ENCODE measurements around the gene GCNT2.
"Not testable (repeated sequence)": the region's sequence is repeated elsewhere in the genome, so short reads cannot be mapped to it uniquely, and the experiment has no call there.

GCNT2 gene

GRCh38 chr6:10514049-10514780 lies 6.9 kb upstream of the GCNT2 start:
- no peak for DNase-seq (ENCODE audit: low read depth)

DNA sequence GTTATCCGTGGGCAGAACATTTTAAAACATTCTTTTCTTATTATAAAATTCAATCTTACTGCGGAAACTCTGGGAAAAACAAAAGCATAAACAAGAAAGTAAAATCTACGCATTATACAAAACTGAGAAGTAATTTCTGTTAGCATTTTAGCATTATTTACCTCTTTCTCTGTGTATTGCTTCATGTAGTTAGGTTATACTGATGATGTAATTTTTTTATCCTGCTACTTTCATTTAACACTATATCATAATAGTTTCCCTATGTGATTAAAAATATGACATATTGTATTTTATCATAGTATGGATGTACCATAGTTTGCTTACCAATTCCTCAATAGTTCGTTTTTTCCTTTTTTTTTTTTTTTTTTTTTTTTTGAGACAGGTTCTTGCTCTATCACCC lies 4.2 kb upstream of the GCNT2 start:
- no peak for DNase-seq (ENCODE audit: low read depth)

GRCh38 chr6:10518557-10519407 lies 2.4 kb upstream of the GCNT2 start:
- peak; percentile 74 for DNase-seq (ENCODE audit: low read depth)

DNA sequence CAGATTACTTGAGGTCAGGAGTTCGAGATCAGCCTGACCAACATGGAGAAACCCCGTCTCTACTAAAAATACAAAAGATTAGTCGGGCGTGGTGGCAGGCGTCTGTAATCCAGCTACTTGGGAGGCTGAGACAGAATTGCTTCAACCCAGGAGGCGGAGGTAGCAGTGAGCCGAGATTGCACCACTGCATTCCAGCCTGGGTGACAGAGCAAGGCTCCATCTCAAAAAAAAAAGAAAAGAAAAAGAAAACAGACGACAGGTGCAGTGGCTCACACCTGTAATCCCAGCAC lies 1.8 kb upstream of the GCNT2 start:
- not testable (repeated sequence) for DNase-seq (ENCODE audit: low read depth)

DNA sequence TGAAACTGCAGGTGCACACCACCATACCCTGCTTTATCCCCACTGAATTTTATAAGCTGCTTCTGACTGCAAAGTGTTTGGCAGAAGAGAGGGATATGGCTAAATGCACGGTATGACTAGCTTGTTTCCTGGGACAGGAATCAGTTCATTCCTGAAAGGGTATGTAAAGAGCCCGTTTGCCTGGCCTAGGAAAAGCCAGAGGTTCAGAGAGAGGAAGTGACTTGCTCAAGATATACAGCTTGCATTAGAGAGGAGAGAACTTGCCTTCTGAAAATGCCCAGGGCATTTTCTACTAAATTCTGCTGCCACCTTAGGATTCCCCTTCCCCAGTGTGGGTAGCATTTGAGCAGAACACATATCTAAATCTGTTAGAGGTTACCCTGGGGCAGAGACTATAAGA lies 683 bp upstream of the GCNT2 start:
- peak; percentile 74 for DNase-seq (ENCODE audit: low read depth)

- DNase-seq (ENCODE audit: low read depth), result no peak
Observed at GRCh38 chr6:10522929-10523573, 1.9 kb downstream of the GCNT2 start.

- DNase-seq (ENCODE audit: low read depth), result peak; percentile 72
Observed at GRCh38 chr6:10526156-10526555, 5.0 kb downstream of the GCNT2 start.

DNA sequence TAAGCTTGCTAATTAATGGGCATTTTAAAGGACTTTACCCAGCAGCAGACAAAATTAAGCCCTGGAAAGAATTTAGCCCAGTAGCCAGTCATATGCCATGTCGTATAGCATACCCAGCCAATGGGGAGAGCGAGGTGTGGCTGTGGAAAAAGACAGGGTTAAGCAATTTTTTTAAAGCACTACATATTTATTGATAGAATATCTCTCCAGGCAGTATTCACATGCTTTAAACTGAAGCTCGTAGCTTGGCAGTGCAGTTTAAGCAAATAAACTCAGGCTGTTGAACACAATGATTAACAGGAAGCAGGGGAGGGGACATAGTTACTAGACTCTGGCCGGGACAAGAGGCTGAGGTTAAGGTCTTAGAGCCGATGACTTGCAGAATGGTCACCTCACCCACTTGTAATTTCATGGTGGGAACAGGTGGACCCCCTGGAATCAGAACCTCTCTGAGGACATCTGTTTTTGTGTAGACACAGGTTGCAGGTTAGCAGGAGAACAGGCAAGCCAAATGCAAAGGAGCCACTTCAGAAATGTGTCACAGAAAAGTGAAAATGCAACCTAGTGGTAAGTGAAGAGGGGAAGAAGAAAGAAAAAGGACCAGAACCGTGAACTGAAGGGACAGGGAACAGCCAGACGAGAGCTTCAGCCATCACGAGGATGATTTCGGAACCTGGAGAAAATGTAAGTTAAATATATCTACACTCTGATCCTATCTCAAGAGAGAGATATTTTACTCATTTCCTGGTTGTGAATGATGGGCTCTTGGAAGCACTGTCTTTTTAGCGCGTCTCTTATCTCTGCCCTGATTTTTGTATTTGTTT lies 7.2 kb downstream of the GCNT2 start:
- DNase-seq (ENCODE audit: low read depth), result peak; percentile 82

DNA sequence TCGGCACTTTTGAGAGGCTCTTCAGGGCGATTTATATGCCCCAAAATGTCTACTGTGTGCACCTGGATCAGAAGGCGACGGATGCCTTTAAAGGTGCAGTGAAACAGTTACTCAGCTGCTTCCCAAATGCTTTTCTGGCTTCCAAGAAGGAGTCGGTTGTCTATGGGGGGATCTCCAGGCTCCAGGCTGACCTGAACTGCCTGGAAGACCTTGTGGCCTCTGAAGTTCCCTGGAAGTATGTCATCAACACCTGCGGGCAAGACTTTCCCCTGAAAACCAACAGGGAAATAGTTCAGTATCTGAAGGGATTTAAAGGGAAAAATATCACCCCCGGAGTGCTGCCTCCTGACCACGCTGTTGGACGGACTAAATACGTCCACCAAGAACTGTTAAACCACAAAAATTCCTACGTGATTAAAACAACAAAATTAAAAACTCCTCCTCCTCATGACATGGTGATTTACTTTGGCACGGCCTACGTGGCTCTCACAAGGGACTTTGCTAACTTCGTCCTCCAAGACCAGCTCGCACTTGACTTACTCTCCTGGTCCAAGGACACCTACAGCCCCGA lies 8.2 kb downstream of the GCNT2 start:
- DNase-seq (ENCODE audit: low read depth), result no peak

GRCh38 chr6:10529828-10530374 lies 8.8 kb downstream of the GCNT2 start:
- DNase-seq (ENCODE audit: low read depth), result not testable (repeated sequence)

GRCh38 chr6:10531503-10531902 lies 10.4 kb downstream of the GCNT2 start:
- DNase-seq (ENCODE audit: low read depth), result no peak

GRCh38 chr6:10531942-10532341 lies 10.8 kb downstream of the GCNT2 start:
- no peak for DNase-seq (ENCODE audit: low read depth)

DNA sequence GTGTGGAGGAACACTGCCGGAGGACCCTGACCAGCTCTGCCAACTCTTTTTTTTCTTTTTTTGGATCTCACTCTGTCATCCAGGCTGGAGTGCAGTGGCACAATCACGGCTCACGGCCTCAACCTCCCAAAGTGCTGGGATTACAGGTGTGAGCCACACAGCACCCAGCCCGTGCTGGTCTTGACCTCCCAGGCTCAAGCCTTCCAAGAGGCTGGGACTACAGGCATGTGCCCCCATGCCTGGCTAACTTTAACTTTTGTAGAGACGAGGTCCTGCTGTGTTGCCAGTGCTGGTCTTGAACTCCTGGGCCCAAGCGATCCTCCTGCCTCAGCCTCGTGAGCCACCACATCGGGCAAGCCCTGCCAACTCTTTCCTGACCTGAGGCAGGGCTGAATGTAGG lies 11.2 kb downstream of the GCNT2 start:
- no peak for DNase-seq (ENCODE audit: low read depth)

DNA sequence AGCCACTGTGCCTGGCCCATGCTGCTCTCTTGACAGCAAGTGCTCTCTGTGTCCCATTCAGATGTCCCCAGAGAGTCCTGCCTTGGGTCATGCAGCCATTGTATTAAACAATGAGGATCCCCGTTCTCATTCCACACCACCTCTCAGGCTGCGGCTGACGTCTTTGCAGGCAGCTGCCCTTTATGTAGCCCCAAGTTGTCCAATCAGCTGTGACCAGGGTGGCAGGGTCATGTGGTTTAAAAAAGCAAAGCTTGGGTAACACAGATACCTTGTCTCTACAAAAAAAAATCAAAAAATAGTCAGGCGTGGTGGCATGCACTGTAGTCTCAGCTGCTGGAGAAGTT lies 13.2 kb downstream of the GCNT2 start:
- no peak for DNase-seq (ENCODE audit: low read depth)

GRCh38 chr6:10535193-10535592 lies 14.0 kb downstream of the GCNT2 start:
- DNase-seq (ENCODE audit: low read depth), result no peak

DNA sequence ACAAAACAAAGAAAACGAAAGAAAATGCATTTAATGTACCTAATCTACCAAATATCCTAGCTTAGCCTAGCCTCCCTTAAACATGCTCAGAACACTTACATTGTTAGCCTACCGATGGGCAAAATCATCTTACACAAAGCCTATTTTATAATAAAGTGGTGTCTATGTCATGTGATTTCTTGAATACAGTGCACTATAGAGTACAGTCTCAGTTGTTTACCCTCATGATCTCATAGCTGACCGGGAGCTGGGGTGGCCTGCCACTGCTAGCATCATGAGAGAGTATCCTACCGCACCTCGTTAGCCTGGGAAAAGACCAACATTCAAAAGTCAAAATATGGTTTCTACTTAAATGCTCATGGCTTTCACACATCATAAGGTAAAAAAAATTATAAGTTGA lies 16.6 kb downstream of the GCNT2 start:
- DNase-seq (ENCODE audit: low read depth), result no peak

DNA sequence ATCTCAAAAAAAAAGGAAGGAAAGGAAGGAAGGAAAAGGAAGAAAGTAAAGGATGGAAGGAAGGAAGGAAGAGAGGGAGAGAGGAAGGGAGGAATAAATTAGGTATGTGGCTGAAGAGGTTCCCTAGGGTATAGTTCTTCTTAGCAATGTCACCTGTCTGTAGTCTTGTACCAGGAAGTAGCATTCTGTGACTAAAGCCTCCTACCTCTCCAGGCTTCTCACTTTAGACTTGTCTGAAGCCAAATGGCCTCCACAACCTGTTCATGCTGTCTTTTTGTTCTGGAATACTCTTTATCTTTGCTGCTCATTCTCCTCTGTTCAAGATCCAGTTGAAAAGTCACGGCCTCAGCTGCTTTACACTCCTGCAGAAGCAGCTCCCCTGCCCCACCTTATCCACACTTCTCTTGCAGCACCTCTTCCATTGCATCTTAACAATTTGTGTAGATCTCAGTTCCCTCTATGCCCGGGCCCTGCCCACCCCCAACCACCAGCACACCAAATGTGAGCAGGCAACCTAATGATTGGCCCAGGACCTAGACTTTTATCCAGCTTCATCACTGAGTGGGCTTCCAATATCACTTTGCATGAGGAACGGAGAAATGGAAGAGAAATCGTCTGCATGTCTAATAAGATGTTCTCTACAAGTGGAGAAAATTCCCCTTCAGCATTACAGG lies 19.1 kb downstream of the GCNT2 start:
- DNase-seq (ENCODE audit: low read depth), result no peak

GRCh38 chr6:10541591-10541990 lies 20.4 kb downstream of the GCNT2 start:
- no peak for DNase-seq (ENCODE audit: low read depth)

- DNase-seq (ENCODE audit: low read depth), result no peak
Observed at GRCh38 chr6:10542213-10542612, 21.1 kb downstream of the GCNT2 start.

GRCh38 chr6:10543488-10543887 lies 22.3 kb downstream of the GCNT2 start:
- DNase-seq (ENCODE audit: low read depth), result no peak

DNA sequence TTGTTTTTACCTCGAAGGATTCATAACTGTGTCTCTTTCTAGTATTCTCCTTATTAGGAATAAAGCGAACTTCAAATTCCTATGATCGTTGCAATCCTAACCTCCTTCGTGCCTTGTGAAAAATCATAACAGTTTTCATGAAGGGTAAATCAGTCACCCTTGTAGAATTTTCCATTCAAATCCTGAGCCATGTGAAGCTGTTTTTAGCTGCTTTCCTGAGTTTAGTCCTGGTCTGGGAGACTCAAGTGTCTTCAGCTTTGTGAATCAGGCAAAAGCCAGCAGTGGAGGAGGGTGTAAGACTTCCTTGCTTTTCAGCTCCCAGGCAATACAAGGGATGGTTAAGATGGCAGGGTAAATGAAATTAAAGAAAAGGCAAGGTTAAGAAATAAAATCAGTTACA lies 24.3 kb downstream of the GCNT2 start:
- no peak for DNase-seq (ENCODE audit: low read depth)
